ENCODE data around the gene PTGR3. TPM values are rescaled to one million over a fixed set of nuclear protein-coding genes. Genes with fewer than 3 reads are reported as not detected.

PTGR3 gene
- total RNA-seq, 3 donors from 2014 or later = 8.9 to 12.8 (median 9.2) TPM

Other genes starting within 250 kb of the PTGR3 start
- 10 to 100 TPM; 10.8 to 13.6 (median 12.5) TPM for gene TSHZ1, start 1.7 kb upstream of the PTGR3 start, total RNA-seq
- gene SMIM21, start 218.6 kb upstream of the PTGR3 start, total RNA-seq = not detected